H1 (cell line): ENCODE results near the gene SENP7. TPM values are rescaled to one million over a fixed set of nuclear protein-coding genes. Genes with fewer than 3 reads are reported as not detected.

Source experiments
- CBX8 ChIP-seq: fragments of 300-800, 300-1000 bp; sonication (generic); IDR thresholded peaks from 2 replicates; pipeline ENCODE4 v1.7.1; 2016; ENCODE audit warnings: low read depth, low read length, borderline replicate concordance
- JUN ChIP-seq: IDR thresholded peaks from 2 replicates; pipeline ENCODE4 v1.6.1; 2011; ENCODE audit warnings: low read depth, mild to moderate bottlenecking, improper control_type of control experiment, low read length
- polyA plus RNA-seq, 7 experiments: library from polyadenylated mRNA; depleted of rRNA in 3 of 7; stranded (reverse) in 5 of 7; unstranded in 2 of 7; fragments of >200 nt in 5 of 7; fragments of 200-250 nt in 2 of 7; gene quantifications; 1 replicate in 5 of 7; 2 replicates in 1 of 7; 4 replicates in 1 of 7; pipeline versions ENCODE4 v1.2.1 to v1.2.3, GENCODE V29; 2011 to 2013; ENCODE audit warnings: missing spikeins in 2 of 7, mixed read lengths in 2 of 7
- total RNA-seq: library from RNA; stranded (reverse); fragmentation: NEBNext Ultra II Directional; extraction: Animal tissue kit (Norgen Biotek cat#: 25700); gene quantifications from 2 replicates; pipeline ENCODE4 v1.2.1, GENCODE V29; 2021

SENP7 gene
- total and polyA plus RNA-seq, 2 of the 8 experiments (the other 6 are each of a cell fraction or from before 2014, with no cell fraction given), result 2.8 to 7.8 TPM

DNA sequence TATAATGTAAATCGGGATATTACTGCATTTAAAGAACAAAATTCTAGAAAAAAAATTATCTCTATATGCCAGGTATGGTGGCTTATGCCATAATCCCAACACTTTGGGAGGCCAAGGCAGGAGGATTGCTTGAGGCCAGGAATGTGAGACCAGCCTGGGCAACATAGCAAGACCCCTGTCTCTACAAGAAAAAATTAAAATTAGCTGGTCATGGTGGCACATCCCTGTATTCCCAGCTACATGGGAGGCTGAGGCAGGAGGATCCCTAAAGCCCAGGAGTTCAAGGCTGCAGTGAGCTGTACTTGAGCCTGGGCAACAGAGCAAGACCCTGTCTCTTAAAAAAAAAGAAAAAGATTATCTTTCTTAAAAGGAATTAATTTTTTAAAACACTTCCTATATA, 12.8 kb downstream of the SENP7 start (continued):
- TF ChIP-seq JUN, result no peak
- TF ChIP-seq CBX8, result no peak
